GM19035 (cell line): ENCODE results near the gene TMEM109.

Source experiments
- ATAC-seq: cut with Tn5 transposase; IDR thresholded peaks from one replicate; pipeline ENCODE4 v1.9.1; 2021; ENCODE audit not compliant: unreplicated experiment

TMEM109 gene

GRCh38 chr11:60960405-60960804 is 46.4 kb downstream of the TMEM109 start:
- ATAC-seq: no peak

DNA sequence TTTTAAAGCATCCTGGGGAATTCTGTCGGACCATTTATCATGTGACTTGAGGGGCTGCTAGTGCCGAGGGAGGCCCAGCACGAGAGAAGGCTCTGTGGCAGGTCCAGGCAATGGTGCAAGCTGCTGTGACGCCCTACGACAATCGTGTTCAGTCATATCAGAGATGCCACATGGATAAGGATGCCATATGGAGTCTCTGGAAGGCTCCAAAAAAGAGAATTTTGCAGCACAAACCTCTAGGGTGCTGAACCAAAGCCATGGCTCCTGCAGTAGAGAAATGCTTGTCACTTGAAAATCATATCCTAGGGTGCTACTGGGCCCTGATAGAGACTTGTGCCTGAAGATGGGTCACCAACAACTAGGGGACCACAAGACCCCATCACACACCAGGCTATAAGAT is 50.8 kb downstream of the TMEM109 start:
- no peak for ATAC-seq

GRCh38 chr11:60966890-60967289 is 52.9 kb downstream of the TMEM109 start:
- ATAC-seq: no peak

- ATAC-seq: no peak
Observed at GRCh38 chr11:60968223-60968622, 54.3 kb downstream of the TMEM109 start.

- ATAC-seq: peak; percentile 70
Observed at GRCh38 chr11:60970369-60970774, 56.4 kb downstream of the TMEM109 start.

DNA sequence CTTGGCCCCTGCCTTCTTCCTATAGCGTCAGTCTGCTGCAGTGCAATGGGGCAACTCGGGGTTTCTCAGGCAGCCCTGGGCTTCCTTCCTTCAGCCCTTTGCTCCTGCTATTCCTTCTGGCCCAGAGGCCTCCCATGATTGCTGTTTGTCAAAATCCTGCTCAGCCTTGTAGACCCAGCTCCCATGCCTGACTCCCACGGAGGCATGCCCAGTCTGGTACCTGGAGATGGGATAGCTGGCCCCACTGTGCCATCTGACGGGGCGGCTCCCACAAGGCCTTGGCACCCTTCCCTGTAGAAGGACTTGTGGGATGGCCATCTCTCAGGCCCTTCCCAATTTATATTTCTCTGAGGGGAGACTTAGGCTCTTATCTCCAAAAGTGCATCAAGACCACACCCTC is 56.9 kb downstream of the TMEM109 start:
- no peak for ATAC-seq

DNA sequence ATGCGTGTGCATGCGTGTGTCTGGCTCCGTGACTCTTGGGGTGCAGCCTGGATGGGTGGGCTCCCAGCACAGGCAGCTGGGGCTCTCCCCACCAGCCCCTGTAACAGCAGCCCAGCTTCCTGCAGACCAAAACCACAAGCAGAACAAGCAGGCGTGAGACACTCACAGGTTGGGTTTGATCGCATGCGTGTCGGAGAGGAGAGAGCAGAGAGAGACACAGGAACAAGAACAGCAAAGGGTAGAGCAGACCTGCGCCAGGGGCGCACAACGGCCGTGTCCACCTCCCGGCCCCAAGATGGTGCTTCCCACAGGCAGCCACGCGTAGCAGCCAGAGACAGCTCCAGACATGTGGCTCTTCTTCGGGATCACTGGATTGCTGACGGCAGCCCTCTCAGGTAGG is 57.6 kb downstream of the TMEM109 start, which contains the start of gene CD6:
CD6 (plus strand) TSS at position 161 of the 400 bp plus-strand sequence; CDS start at position 347, 186 bp downstream.
- no peak for ATAC-seq

DNA sequence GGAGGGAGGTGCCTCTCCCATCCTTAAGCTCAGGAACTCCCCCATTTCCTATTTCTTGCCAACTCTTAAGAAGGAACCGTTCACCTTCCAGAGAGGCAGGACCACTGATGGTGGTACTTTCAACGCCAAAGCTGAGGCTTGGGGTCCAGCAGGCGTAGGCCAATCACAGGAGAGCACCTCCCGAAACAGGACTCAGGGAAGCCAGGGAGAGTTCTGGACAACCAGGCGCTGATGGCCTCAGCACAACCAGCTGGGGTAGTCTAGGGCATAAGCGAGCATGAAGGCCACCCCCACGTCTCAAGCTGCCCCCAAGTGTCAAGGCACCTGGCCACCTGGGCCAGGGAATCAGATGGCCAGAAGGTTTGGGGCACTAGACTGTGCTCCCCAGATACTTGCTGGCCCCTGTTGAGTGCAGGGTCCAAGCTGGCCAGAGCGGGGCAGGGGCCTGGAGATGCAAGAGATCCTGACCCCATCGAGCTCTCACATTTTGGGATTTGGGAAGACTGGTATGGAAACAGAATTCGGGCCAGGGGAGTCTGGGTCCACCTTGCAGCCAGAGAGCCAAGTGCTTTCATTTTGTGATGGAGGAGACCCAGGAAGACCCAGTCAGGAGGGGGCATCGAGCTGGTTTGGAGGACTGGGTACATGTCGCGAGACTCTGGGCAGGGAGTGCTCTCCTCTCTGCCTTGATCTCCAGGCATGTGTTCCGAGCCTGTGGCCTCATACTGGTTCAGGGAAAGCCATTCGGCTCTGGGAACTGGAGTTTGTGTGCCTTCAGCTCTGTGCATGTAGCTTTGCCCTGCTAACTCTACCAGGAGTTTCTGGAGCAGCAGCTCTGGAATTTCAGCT is 58.4 kb downstream of the TMEM109 start:
- ATAC-seq: no peak
